Aorta (tissue), 5 donors: Measurements from ENCODE around the gene FAM114A1. TPM values are rescaled to one million over a fixed set of nuclear protein-coding genes. Genes with fewer than 3 reads are reported as not detected.

Experiments used
- ATAC-seq: fragments of 200-7000 bp; cut with Tn5 transposase; one replicate; pipeline ENCODE4 v1.9.1; 2022; ENCODE audit warnings: moderate library complexity; ENCODE audit not compliant: low FRiP score
- DNase-seq, 2 donors: peaks; one replicate each; pipeline ENCODE4 v3.0.0-alpha.2; 2020
- H3K27ac ChIP-seq, 2 donors: one replicate each; pipeline ENCODE4 v1.5.1; 2013; ENCODE audit warnings: low read length in 2 of 2, mild to moderate bottlenecking in 2 of 2, moderate library complexity in 2 of 2, control low read depth in 1 of 2, inconsistent platforms in 1 of 2, low read depth in 1 of 2
- H3K27me3 ChIP-seq, 2 donors: one replicate each; pipeline ENCODE4 v1.6.1; 2013; ENCODE audit warnings: control low read depth in 1 of 2, low read length in 1 of 2, mild to moderate bottlenecking in 1 of 2, moderate library complexity in 1 of 2; ENCODE audit not compliant: insufficient read depth in 2 of 2, control insufficient read depth in 1 of 2
- H3K36me3 ChIP-seq, 2 donors: one replicate each; pipeline ENCODE4 v1.6.1; 2013; ENCODE audit warnings: control low read depth in 1 of 2, low read length in 1 of 2, mild to moderate bottlenecking in 1 of 2; ENCODE audit not compliant: insufficient read depth in 2 of 2, control insufficient read depth in 1 of 2
- H3K4me1 ChIP-seq, 2 donors: one replicate each; pipeline ENCODE4 v1.6.1; 2013; ENCODE audit warnings: low read length in 2 of 2, control low read depth in 1 of 2, mild to moderate bottlenecking in 1 of 2, moderate library complexity in 1 of 2; ENCODE audit not compliant: insufficient read depth in 2 of 2, control insufficient read depth in 1 of 2
- H3K4me3 ChIP-seq, 2 donors: one replicate each; pipeline ENCODE4 v1.5.1; 2013; ENCODE audit warnings: low read length in 2 of 2, control low read depth in 1 of 2, mild to moderate bottlenecking in 1 of 2
- H3K9me3 ChIP-seq: one replicate; pipeline ENCODE4 v1.6.1; 2013; ENCODE audit warnings: mild to moderate bottlenecking, low read length; ENCODE audit not compliant: control insufficient read depth
- whole genome bisulfite sequencing, 2 donors: extraction: QIAGEN DNeasy Blood & Tissue Kit; methylation state at CpG; one replicate each; pipeline ENCODE4 v1.1.7; 2013; 5-methylcytosine and 5-hydroxymethylcytosine counted together
- intact Hi-C, 2 donors: fragments of 100-400 bp; cut with DNase I; formaldehyde crosslinking; loops; one replicate each; pipeline versions ENCODE4 v1.14.2 to v1.15.0; 2022
- polyA plus RNA-seq, 2 donors: library from polyadenylated mRNA; stranded (reverse); fragments of 200-250 nt; gene quantifications; one replicate each; pipeline ENCODE4 v1.2.3, GENCODE V29; 2013
- total RNA-seq, 2 donors: library from RNA; stranded (reverse); fragmentation: NEBNext Ultra II Directional; extraction: Animal tissue kit (Norgen Biotek cat#: 25700); gene quantifications; one replicate each; pipeline ENCODE4 v1.2.1, GENCODE V29; 2021
- donor health status: healthy with polysubstance abuse.
- donor health status: Bipolar disorder and iron deficiency.
- donor health status: DM: no; HTN: no; CAD: no.
- donor health status: DM: no; HTN: no; CAD: no.
- donor health status: DM: yes; HTN: yes; CAD: no.

FAM114A1 gene
- total and polyA plus RNA-seq, 4 donors: 49.6 to 123 (median 81.0) TPM

- Histone ChIP-seq H3K9me3 (no peaks in the 10 kb centered on the region), H3K27ac (no peak overlapping the region), H3K4me1 (no peaks in the 10 kb centered on the region), H3K36me3 (no peaks in the 10 kb centered on the region), H3K4me3 (no peak overlapping the region), H3K27me3 (no peaks in the 10 kb centered on the region)
- intact Hi-C loops: no loop called here
- DNase-seq (no peak), ATAC-seq (no peak)
These were observed 36.0 kb upstream of the FAM114A1 start for GRCh38 chr4:38831653-38832052.

GRCh38 chr4:38832206-38832605 is 35.4 kb upstream of the FAM114A1 start:
- H3K27me3 ChIP-seq: no peaks in the 10 kb centered on the region
- H3K27ac ChIP-seq: no peak overlapping the region
- no peaks in the 10 kb centered on the region for H3K36me3 ChIP-seq
- DNase-seq (no peak), ATAC-seq (no peak)
- H3K4me3 ChIP-seq: no peak overlapping the region
- H3K9me3 ChIP-seq: no peaks in the 10 kb centered on the region
- intact Hi-C loops: no loop called here
- H3K4me1 ChIP-seq: no peaks in the 10 kb centered on the region
- WGBS, 2 donors: 95% methylated on average over 1 of the region's 1 CpG

DNA sequence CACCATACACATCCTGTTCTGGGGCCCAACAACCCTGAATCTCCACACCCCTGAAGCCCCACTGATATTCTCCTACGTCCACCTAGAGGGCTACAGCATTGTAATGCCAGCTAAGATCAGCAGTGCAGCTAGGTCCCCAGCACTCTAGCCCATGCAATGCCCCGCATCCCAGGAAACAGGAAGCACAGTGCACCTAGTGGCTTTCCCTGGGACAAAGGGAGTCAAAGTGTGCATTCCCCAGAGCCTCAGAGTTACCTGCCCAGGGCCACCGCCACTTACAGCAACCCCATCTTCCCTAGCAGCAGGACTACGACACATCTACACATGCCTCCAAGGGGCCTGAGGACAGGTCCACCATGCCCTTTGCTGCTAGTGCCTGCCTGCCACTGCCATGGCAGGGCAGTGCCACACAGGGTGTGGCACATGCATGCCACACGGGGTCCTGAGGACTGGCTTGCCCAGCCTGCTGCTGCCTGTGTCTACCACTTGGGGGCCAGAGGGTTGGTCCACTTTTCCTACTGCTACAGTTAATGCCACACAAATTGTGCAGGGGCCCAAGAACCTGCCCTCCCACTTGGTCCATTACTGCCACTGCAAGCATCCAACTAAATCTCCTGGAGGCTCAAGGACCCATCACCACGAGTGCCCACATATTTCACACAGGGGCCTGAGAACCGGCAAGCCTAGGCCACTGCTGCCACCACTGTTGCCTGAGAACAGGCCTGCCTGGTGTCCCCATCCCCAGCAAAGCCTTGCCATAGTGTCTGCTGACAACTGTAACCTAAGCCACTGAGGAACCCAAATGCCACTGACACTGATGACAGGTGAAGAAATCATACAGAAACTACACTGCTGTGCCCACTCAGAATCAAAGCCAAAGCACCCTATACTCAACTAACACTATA is 34.7 kb upstream of the FAM114A1 start:
- Histone ChIP-seq H3K4me1 (no peaks in the 10 kb centered on the region), H3K27me3 (no peaks in the 10 kb centered on the region), H3K4me3 (no peak overlapping the region), H3K27ac (no peak overlapping the region), H3K9me3 (no peaks in the 10 kb centered on the region), H3K36me3 (no peaks in the 10 kb centered on the region)
- ATAC-seq (no peak), DNase-seq (no peak)
- 90 to 92% methylated on average over 7 of the region's 7 CpGs for WGBS, 2 donors
- intact Hi-C loops: no loop called here

- WGBS, 2 donors: 83 to 86% methylated on average over 4 of the region's 4 CpGs
- no peaks in the 10 kb centered on the region for H3K36me3 ChIP-seq
- DNase-seq: no peak
- ATAC-seq: no peak
- intact Hi-C loops: no loop called here
- H3K4me1 ChIP-seq: no peaks in the 10 kb centered on the region
- no peaks in the 10 kb centered on the region for H3K27me3 ChIP-seq
- H3K27ac ChIP-seq: no peak overlapping the region
- no peak overlapping the region for H3K4me3 ChIP-seq
- H3K9me3 ChIP-seq: no peaks in the 10 kb centered on the region
These were observed 33.0 kb upstream of the FAM114A1 start for GRCh38 chr4:38834570-38834969.

GRCh38 chr4:38837334-38837733 is 30.3 kb upstream of the FAM114A1 start:
- ATAC-seq (no peak), DNase-seq (no peak)
- Histone ChIP-seq H3K4me3 (no peak overlapping the region), H3K9me3 (no peaks in the 10 kb centered on the region), H3K27me3 (no peaks in the 10 kb centered on the region), H3K36me3 (no peaks in the 10 kb centered on the region), H3K27ac (no peak overlapping the region), H3K4me1 (no peaks in the 10 kb centered on the region)
- intact Hi-C loops: no loop called here

DNA sequence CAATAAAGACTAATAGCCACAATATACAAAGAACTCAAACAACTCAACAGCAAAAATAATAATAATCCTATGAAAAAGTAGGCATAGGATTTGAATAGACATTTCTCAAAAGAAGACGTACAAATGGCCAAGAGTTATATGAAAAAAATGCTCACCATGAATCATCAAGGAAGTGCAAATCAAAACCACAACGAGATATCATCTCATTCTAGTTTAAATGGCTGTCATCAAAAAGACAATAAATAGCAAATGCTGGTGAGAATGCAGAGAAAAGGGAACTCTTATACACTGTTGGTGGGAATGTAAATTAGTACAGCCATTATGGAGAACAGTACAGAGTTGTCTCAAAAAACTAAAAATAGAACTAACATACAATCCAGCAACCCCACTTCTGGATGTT is 29.8 kb upstream of the FAM114A1 start:
- Histone ChIP-seq H3K4me3 (no peak overlapping the region), H3K4me1 (no peaks in the 10 kb centered on the region), H3K27ac (no peak overlapping the region), H3K9me3 (no peaks in the 10 kb centered on the region), H3K27me3 (no peaks in the 10 kb centered on the region), H3K36me3 (no peaks in the 10 kb centered on the region)
- WGBS, 2 donors: 59 to 62% methylated on average over 2 of the region's 2 CpGs
- no peak for ATAC-seq
- DNase-seq: no peak
- intact Hi-C loops: no loop called here

DNA sequence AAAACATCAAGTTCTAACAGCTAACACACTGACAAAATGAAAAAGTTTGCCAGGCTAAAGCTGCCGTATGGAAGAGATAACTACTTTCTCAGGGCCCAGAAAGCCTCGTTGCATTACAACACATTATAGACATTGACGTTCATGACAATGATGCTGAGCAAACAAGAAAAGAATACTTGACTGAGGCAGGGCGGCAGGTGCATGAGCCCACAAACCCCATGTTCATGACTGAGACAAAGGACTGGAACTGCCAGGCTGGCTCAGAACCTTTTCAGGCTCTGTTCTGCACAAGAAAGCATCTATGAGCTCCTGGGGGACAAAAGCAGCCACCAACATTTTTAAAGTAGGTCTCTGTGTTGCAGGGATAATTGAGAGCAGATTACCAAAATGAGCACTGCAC is 24.6 kb upstream of the FAM114A1 start:
- DNase-seq: no peak
- intact Hi-C loops: no loop called here
- no peak overlapping the region for H3K27ac ChIP-seq
- no peaks in the 10 kb centered on the region for H3K27me3 ChIP-seq
- no peaks in the 10 kb centered on the region for H3K36me3 ChIP-seq
- no peak overlapping the region for H3K4me3 ChIP-seq
- H3K4me1 ChIP-seq: no peaks in the 10 kb centered on the region
- no peak for ATAC-seq
- WGBS, 2 donors: 76 to 83% methylated on average over 4 of the region's 4 CpGs
- H3K9me3 ChIP-seq: no peaks in the 10 kb centered on the region

DNA sequence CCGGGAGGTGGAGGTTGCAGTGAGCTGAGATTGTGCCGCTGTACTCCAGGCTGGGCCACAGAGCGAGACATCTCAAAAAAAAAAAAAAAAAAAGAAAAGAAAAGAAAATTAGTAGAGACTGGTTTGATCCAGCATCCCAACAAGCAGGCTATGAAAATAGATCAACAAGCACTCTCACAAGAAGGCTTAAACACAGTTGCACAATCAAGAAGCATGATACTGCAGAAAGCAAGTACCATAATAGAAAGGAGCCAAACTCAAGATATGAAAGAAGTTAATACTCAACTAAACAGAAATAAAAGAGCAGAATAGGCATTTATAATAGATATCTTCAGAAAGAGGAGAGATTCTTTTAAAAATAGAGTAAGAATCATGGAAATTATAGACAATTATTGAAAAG is 21.6 kb upstream of the FAM114A1 start:
- 97 to 98% methylated on average over 3 of the region's 3 CpGs for WGBS, 2 donors

DNA sequence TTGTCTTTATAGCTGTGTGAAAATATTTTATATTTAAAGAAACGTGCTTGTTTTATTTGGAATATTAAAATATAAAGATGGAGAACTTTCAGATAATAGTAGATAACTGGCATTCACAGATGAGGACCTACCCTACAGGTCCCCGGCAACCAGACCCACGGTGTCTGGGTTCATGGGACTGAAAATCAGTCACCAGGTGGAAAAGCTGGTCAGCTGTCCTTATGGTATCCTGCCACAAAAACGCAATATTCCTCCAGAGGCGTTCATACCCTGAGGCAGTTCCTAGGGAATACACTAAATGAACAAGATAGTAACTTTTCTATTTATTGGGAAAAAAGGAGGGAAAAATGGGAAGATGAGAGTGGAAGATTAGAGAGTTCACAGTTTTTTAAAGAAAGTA is 12.1 kb upstream of the FAM114A1 start:
- H3K27ac ChIP-seq: no peak overlapping the region
- no peak overlapping the region for H3K4me3 ChIP-seq
- ATAC-seq (no peak), DNase-seq (no peak)
- H3K4me1 ChIP-seq: no peaks in the 10 kb centered on the region
- WGBS, 2 donors: 87 to 90% methylated on average over 5 of the region's 5 CpGs
- no peaks in the 10 kb centered on the region for H3K27me3 ChIP-seq
- no peaks in the 10 kb centered on the region for H3K36me3 ChIP-seq
- intact Hi-C loops: loop anchor here in 1 of 2 donors (5.0 kb wide), 1 partner anchor 98 kb away; no protein-coding TSS in a partner anchor
- no peaks in the 10 kb centered on the region for H3K9me3 ChIP-seq

More for the DNA sequence above, 21.6 kb upstream of the FAM114A1 start:
- H3K9me3 ChIP-seq: no peaks in the 10 kb centered on the region
- ATAC-seq (no peak), DNase-seq (no peak)
- H3K27ac ChIP-seq: no peak overlapping the region
- H3K4me1 ChIP-seq: no peaks in the 10 kb centered on the region
- H3K4me3 ChIP-seq: no peak overlapping the region
- no peaks in the 10 kb centered on the region for H3K36me3 ChIP-seq
- no peaks in the 10 kb centered on the region for H3K27me3 ChIP-seq
- intact Hi-C loops: no loop called here
